IPS-18c (cell line): ENCODE results near the gene SRSF12.
"Not testable (repeated sequence)": the region's sequence is repeated elsewhere in the genome, so short reads cannot be mapped to it uniquely, and the experiment has no call there.

Experiments
- H3K4me3 ChIP-seq: 2 replicates; pipeline ENCODE4 v1.7.0; 2013; ENCODE audit warnings: low read depth, mild to moderate bottlenecking, low read length, moderate library complexity; ENCODE audit not compliant: insufficient read depth
- H3K9me3 ChIP-seq: one replicate; pipeline ENCODE4 v1.6.1; 2013; ENCODE audit warnings: mild to moderate bottlenecking, low read length, moderate library complexity; ENCODE audit not compliant: control insufficient read depth, insufficient read depth

Gene SRSF12

GRCh38 chr6:89081423-89082322 is 36.2 kb downstream of the SRSF12 start:
- Histone ChIP-seq H3K4me3 (peak overlapping the region; percentile 90), H3K9me3 (no peaks in the 10 kb centered on the region)

DNA sequence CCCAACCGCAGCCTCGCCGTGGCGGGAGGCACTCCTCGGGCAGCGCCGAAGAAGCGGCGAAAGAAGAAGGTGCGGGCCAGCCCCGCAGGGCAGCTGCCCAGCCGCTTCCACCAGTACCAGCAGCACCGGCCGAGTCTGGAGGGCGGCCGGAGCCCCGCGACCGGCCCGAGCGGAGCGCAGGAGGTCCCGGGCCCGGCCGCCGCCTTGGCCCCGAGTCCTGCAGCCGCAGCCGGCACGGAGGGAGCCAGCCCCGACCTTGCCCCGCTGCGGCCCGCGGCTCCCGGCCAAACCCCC is 36.8 kb downstream of the SRSF12 start:
- peak overlapping the region; percentile 90 for H3K4me3 ChIP-seq

DNA sequence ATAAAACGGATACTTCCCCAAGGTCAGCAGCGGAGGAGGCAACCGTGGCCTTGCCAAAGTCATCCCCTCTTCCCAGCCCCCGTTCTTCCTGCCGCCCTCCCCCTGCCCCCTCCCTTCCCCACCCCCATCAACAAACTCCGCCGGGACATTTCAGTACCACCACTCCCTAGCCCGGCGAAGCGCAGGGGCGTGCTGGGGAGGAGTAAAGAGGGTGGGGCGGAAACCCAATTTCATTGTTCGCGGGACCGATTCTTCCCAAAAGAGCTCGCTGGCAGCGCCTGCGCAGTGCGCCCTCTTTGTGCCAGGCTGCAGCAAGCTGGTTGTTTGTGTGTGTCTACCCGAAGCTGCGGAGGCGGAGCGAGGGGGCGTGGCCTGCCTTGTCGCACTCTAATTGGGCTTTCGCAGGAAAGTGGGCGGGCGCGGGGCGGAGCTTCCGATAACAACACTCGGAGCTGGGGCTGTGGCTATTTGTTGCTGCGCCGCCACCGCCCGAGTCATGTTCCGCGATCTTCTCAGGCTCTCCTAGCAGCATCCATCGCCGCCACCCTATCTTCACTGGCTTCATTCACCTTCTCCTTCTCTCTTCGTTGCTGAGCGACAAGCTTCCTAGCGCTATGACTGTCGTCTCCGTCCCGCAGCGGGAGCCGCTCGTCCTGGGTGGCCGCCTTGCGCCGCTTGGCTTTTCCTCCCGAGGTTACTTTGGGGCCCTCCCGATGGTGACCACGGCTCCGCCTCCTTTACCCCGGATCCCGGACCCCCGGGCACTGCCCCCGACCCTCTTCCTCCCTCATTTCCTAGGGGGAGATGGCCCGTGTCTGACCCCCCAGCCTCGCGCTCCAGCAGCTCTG is 37.4 kb downstream of the SRSF12 start, which contains the start of gene PNRC1:
Gene PNRC1, plus strand, starts transcription at position 471 of the 848 bp plus-strand sequence. Its CDS starts 144 bp downstream, at position 615.
- Histone ChIP-seq H3K4me3 (peak within 1 kb of the TSS; percentile 90), H3K9me3 (no peaks in the 10 kb centered on the region)

More for the DNA sequence above, 36.8 kb downstream of the SRSF12 start:
- no peaks in the 10 kb centered on the region for H3K9me3 ChIP-seq

GRCh38 chr6:89079511-89080234 is 38.2 kb downstream of the SRSF12 start:
- no peaks in the 10 kb centered on the region for H3K9me3 ChIP-seq
- H3K4me3 ChIP-seq, result peak overlapping the region; percentile 38; the same call in 1 of the 2 replicates

GRCh38 chr6:89073840-89074239 is 44.0 kb downstream of the SRSF12 start:
- no peak overlapping the region for H3K4me3 ChIP-seq
- no peaks in the 10 kb centered on the region for H3K9me3 ChIP-seq

GRCh38 chr6:89073014-89073620 is 44.8 kb downstream of the SRSF12 start:
- Histone ChIP-seq H3K4me3 (no peak overlapping the region), H3K9me3 (no peaks in the 10 kb centered on the region)

GRCh38 chr6:89071036-89071435 is 46.8 kb downstream of the SRSF12 start:
- Histone ChIP-seq H3K4me3 (no peak overlapping the region), H3K9me3 (no peaks in the 10 kb centered on the region)

DNA sequence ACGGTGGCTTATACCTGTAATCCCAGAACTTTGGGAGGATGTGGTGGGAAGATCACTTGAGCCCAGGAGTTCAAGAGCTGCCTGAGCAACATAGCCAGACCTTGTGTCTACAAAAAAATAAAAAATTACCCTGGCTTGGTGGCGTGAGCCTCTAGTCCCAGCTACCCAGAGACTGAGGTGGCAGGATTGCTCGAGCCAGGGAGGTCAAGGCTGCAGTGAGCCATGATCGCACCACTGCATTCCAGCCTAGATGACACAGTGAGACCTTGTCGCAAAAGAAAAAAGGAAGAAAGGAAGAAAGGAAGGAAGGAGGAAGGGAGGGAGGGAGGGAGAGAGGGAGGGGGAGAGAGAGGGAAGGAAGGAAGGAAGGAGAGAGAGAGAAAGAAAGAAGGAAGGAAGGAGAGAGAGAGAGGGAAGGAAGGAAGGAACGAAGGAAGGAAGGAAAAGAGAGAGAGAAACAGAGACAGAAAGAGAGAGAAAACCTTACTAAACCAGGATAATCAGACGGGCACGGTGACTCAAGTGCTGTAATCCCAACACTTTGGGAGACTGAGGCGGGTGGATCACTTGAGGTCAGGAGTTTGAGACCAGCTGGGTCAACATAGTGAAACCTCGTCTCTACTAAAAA is 48.2 kb downstream of the SRSF12 start:
- Histone ChIP-seq H3K9me3 (no peaks in the 10 kb centered on the region), H3K4me3 (no peak overlapping the region)

DNA sequence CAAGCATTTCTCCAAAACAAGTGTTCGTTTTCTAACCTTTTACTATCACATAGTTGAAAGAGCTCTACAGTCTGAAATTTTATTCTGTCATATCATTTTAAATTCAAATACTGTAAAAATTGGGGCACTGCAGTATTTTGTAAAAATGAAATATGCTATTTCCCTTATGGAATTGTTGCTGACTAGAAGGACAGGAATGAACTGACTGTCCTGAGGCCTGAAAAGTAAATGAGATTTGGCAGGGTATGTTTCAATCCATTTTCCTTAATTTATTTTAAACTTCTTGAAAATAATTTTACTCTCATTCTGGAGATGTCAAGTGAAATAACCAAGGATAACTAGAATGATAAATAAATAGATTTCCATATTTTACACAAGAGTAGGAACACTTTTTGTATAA is 49.2 kb downstream of the SRSF12 start:
- no peak overlapping the region for H3K4me3 ChIP-seq
- H3K9me3 ChIP-seq, result no peaks in the 10 kb centered on the region

DNA sequence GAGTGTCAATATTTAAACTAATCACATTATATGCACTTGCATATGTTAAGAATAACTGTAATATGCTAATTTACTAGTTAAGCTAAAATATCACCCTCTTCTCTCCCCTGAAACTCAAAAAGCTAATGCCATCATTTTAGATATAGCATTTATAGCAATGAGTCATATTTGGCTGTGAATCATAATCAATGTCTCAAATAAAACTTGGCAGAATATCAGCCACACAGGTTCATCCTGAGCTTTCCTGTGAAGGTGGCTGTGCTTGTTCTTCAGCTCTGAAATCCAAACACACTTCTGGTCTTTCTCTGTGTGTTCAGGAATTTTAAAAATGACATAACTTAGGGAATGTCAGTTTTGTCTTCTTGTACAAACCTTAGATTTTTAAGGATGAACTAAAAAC is 50.1 kb downstream of the SRSF12 start:
- no peak overlapping the region for H3K4me3 ChIP-seq
- no peaks in the 10 kb centered on the region for H3K9me3 ChIP-seq

DNA sequence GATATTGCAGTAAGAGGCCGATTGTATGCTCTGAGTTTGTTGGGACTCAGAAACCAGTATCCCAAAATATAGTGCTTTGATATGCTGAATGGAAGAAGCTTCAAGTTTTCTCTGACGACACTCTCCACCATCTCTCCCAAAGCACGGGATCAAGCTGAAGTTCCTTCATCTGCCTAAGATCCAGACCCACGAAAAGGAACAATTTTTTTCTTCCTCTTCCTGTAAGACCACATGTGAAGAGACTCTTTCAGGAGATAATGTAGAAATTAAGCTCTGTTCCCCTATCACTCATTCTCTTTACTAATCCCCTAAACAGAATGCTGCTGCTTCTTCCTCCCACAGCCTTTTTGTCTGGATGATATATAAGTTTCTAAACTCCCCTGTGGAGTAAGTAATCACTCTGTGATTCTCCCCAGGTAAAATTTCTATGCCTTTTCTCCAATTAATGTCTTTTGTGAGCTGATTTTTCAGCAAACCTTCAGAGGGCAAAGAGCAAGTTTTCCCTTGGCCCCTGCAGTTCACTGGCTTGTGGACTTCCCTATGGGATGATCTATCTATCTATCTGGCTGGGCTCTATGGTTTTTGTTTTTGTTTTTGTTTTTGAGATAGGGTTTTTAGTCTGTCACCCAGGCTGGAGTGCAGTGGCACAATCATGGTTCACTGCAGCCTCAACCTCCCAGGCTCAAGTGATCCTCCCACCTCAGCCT is 50.8 kb downstream of the SRSF12 start:
- no peaks in the 10 kb centered on the region for H3K9me3 ChIP-seq
- H3K4me3 ChIP-seq, result no peak overlapping the region

DNA sequence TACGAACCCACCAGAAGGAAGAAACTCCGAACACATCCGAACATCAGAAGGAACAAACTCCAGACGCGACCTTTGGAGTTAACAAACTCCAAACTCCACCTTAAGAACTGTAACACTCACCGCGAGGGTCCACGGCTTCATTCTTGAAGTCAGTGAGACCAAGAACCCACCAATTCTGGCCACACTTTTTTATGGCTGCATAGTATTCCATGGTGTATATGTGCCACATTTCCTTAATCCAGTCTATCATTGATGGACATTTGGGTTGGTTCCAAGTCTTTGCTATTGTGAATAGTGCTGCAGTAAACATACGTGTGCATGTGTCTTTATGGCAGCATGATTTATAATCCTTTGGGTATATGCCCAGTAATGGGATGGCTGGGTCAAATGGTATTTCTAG is 51.8 kb downstream of the SRSF12 start:
- not testable (repeated sequence) for H3K4me3 ChIP-seq, H3K9me3 ChIP-seq

DNA sequence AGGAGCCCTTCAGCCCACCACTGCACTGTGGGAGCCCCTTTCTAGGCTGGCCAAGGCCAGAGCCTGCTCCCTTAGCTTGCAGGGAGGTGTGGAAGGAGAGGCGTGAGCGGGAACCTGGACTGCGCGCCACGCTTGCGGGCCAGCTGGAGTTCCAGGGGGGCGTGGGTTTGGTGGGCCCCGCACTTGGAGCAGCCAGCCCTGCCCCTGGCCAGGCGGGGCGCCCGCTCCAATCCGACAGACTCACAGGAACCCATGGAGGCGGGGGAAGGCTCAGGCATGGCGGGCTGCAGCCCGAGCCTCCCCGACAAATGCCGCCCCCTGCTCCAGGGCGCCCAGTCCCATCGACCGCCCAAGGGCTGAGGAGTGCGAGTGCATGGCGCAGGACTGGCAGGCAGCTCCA is 52.9 kb downstream of the SRSF12 start:
- not testable (repeated sequence) for H3K4me3 ChIP-seq, H3K9me3 ChIP-seq

DNA sequence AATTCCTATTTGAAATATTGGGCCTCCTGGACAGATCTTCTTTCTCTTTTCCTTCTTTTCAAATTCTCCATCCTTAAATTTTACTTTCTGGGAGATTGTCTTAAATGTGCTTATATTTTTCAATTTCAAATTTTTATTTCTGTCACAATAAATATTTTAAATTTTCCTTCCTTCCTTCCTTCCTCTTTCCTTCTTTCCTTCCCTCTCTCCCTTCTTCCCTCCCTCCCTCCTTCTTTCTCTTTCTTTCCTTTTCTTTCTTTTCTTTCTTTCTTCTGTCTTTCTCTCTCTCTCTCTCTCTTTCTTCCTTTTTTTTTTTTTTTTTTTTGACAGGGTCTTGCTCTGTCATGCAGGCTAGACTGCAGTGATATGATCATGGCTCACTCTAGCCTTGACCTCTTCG is 54.0 kb downstream of the SRSF12 start:
- H3K9me3 ChIP-seq, result no peaks in the 10 kb centered on the region

DNA sequence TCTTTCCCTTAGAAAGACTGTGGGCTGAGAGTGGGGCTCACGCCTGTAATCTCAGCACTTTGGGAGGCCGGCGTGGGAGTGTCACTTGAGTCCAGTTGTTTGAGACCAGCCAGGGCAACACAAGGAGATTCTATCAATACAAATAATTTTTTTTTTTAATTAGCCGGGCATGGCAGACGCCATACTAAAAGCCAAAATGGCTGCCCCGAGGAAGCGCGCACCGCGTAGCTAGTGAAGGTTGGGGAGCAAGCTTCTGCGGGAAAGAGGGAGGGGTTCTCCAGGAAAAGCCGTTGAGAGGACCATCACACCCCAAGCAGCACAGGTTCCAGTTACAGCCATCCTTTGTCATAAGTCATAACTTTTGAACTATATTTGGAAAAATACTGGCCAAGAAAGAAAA is 58.6 kb downstream of the SRSF12 start:
- H3K4me3 ChIP-seq, result no peak overlapping the region
- H3K9me3 ChIP-seq, result no peaks in the 10 kb centered on the region

More for the DNA sequence above, 54.0 kb downstream of the SRSF12 start:
- no peak overlapping the region for H3K4me3 ChIP-seq

- Histone ChIP-seq H3K4me3 (no peak overlapping the region), H3K9me3 (no peaks in the 10 kb centered on the region)
These were observed 59.2 kb downstream of the SRSF12 start for GRCh38 chr6:89058627-89059026.
